Glutamatergic neuron (in vitro differentiated cells): ENCODE measurements around the gene TRIM25. TPM values are rescaled to one million over a fixed set of nuclear protein-coding genes. Genes with fewer than 3 reads are reported as not detected.

Experiments used
- DNase-seq: peaks from one replicate; pipeline ENCODE4 v3.0.0; 2022
- H3K27ac Mint-ChIP-seq: one replicate; pipeline ENCODE4 v1.8.0; 2020; ENCODE audit warnings: mild to moderate bottlenecking, mixed read lengths, inconsistent platforms; ENCODE audit not compliant: unreplicated experiment
- H3K27me3 Mint-ChIP-seq: one replicate; pipeline ENCODE4 v1.8.0; 2020; ENCODE audit warnings: mild to moderate bottlenecking, moderate library complexity, mixed read lengths, inconsistent platforms; ENCODE audit not compliant: unreplicated experiment
- H3K36me3 Mint-ChIP-seq: one replicate; pipeline ENCODE4 v1.8.0; 2020; ENCODE audit warnings: mild to moderate bottlenecking, mixed read lengths, inconsistent platforms; ENCODE audit not compliant: unreplicated experiment
- H3K4me1 Mint-ChIP-seq: one replicate; pipeline ENCODE4 v1.8.0; 2020; ENCODE audit warnings: mild to moderate bottlenecking, low read depth, mixed read lengths, inconsistent platforms; ENCODE audit not compliant: unreplicated experiment
- H3K4me3 Mint-ChIP-seq: one replicate; pipeline ENCODE4 v1.8.0; 2020; ENCODE audit warnings: mild to moderate bottlenecking, mixed read lengths, inconsistent platforms; ENCODE audit not compliant: unreplicated experiment
- H3K9me3 Mint-ChIP-seq: one replicate; pipeline ENCODE4 v1.8.0; 2020; ENCODE audit warnings: mild to moderate bottlenecking, moderate library complexity, mixed read lengths, inconsistent platforms; ENCODE audit not compliant: unreplicated experiment
- CTCF ChIP-seq: fragments of 200-600 bp; sonication (generic); IDR thresholded peaks from one replicate; pipeline ENCODE4 v1.5.0; 2021; ENCODE audit not compliant: partially characterized antibody, unreplicated experiment
- total RNA-seq: library from RNA; stranded (reverse); fragmentation: NEBNext Ultra II Directional; extraction: Animal tissue kit (Norgen Biotek cat#: 25700); gene quantifications from one replicate; pipeline ENCODE4 v1.2.1, GENCODE V29; 2021; ENCODE audit not compliant: unreplicated experiment

Gene TRIM25
- total RNA-seq, 1 donor from 2014 or later: 1.9 TPM

- Mint-ChIP-seq H3K27ac (no peak overlapping the region), H3K4me3 (no peak overlapping the region)
Observed at GRCh38 chr17:56899403-56899802, 14.4 kb downstream of the TRIM25 start.

GRCh38 chr17:56898874-56899273 lies 15.0 kb downstream of the TRIM25 start:
- DNase-seq: no peak

More at GRCh38 chr17:56899403-56899802, 14.4 kb downstream of the TRIM25 start:
- DNase-seq: no peak
- TF ChIP-seq CTCF: no peak
- H3K9me3 Mint-ChIP-seq: no peaks in the 10 kb centered on the region
- H3K36me3 Mint-ChIP-seq: peaks cover 5% of the 10 kb centered on the region
- H3K27me3 Mint-ChIP-seq: no peaks in the 10 kb centered on the region
- H3K4me1 Mint-ChIP-seq: no peaks in the 10 kb centered on the region

GRCh38 chr17:56897646-56898424 lies 16.0 kb downstream of the TRIM25 start:
- no peak for DNase-seq
- H3K36me3 Mint-ChIP-seq: no peaks in the 10 kb centered on the region
- H3K27me3 Mint-ChIP-seq: no peaks in the 10 kb centered on the region
- H3K4me1 Mint-ChIP-seq: no peaks in the 10 kb centered on the region
- H3K4me3 Mint-ChIP-seq: no peak overlapping the region
- no peak overlapping the region for H3K27ac Mint-ChIP-seq
- no peak for TF ChIP-seq CTCF
- no peaks in the 10 kb centered on the region for H3K9me3 Mint-ChIP-seq

More at GRCh38 chr17:56898874-56899273, 15.0 kb downstream of the TRIM25 start:
- H3K4me3 Mint-ChIP-seq: no peak overlapping the region
- H3K36me3 Mint-ChIP-seq: peaks cover under 1% of the 10 kb centered on the region
- H3K27ac Mint-ChIP-seq: no peak overlapping the region
- no peaks in the 10 kb centered on the region for H3K9me3 Mint-ChIP-seq
- no peak for TF ChIP-seq CTCF
- no peaks in the 10 kb centered on the region for H3K27me3 Mint-ChIP-seq
- H3K4me1 Mint-ChIP-seq: no peaks in the 10 kb centered on the region

- no peak overlapping the region for H3K4me3 Mint-ChIP-seq
- H3K27ac Mint-ChIP-seq: no peak overlapping the region
- no peaks in the 10 kb centered on the region for H3K4me1 Mint-ChIP-seq
- TF ChIP-seq CTCF: no peak
- peaks cover 6% of the 10 kb centered on the region for H3K36me3 Mint-ChIP-seq
- DNase-seq: no peak
- no peaks in the 10 kb centered on the region for H3K27me3 Mint-ChIP-seq
- H3K9me3 Mint-ChIP-seq: no peaks in the 10 kb centered on the region
Observed at GRCh38 chr17:56896968-56897359, 16.9 kb downstream of the TRIM25 start.

- Mint-ChIP-seq H3K4me3 (no peak overlapping the region), H3K9me3 (no peaks in the 10 kb centered on the region), H3K27ac (no peak overlapping the region), H3K36me3 (peaks cover 6% of the 10 kb centered on the region), H3K4me1 (no peaks in the 10 kb centered on the region), H3K27me3 (no peaks in the 10 kb centered on the region)
- no peak for TF ChIP-seq CTCF
- no peak for DNase-seq
Observed at GRCh38 chr17:56896217-56896967, 17.5 kb downstream of the TRIM25 start.
